Esophagus muscularis mucosa (tissue), 4 donors: ENCODE data around the gene PJA1. TPM values are rescaled to one million over a fixed set of nuclear protein-coding genes. Genes with fewer than 3 reads are reported as not detected.

Experiments used
- DNase-seq: peaks from one replicate; pipeline ENCODE4 v3.0.0-alpha.2; 2017; ENCODE audit errors: extremely low spot score
- H3K27ac ChIP-seq, 4 donors: fragments of 200-600 bp; sonication (generic); replicated peaks in 1 of 4; 1 replicate in 3 of 4; 2 replicates in 1 of 4; pipeline ENCODE4 v1.5.1; 2016 to 2019; ENCODE audit warnings: mild to moderate bottlenecking in 1 of 4
- H3K27me3 ChIP-seq, 4 donors: fragments of 200-600 bp; sonication (generic); one replicate each; pipeline versions ENCODE4 v1.5.1 to v1.6.0; 2016 to 2019
- H3K36me3 ChIP-seq, 4 donors: fragments of 200-600 bp; sonication (generic); one replicate each; pipeline ENCODE4 v1.5.1; 2016 to 2019
- H3K4me1 ChIP-seq, 4 donors: fragments of 200-600 bp; sonication (generic); one replicate each; pipeline ENCODE4 v1.5.1; 2016 to 2019
- H3K4me3 ChIP-seq, 4 donors: fragments of 200-600 bp; sonication (generic); 1 replicate in 2 of 4; 2 replicates in 2 of 4; pipeline ENCODE4 v1.5.1; 2016 to 2019; ENCODE audit warnings: mild to moderate bottlenecking in 4 of 4, moderate library complexity in 1 of 4
- H3K9me3 ChIP-seq, 4 donors: fragments of 200-600 bp; sonication (generic); 1 replicate in 3 of 4; 2 replicates in 1 of 4; pipeline ENCODE4 v1.5.1; 2016 to 2019
- EP300 ChIP-seq: sonication (generic); formaldehyde crosslinking; IDR thresholded peaks from one replicate; pipeline ENCODE4 v1.6.1; 2017; ENCODE audit warnings: antibody characterized with exemption
- POLR2A ChIP-seq: fragments of 450-650 bp; IDR thresholded peaks from one replicate; pipeline ENCODE4 v1.6.1; 2017; ENCODE audit warnings: antibody characterized with exemption, moderate library complexity, mild to moderate bottlenecking, low read depth
- POLR2AphosphoS5 ChIP-seq, 2 donors: sonication (generic); formaldehyde crosslinking; IDR thresholded peaks; one replicate each; pipeline ENCODE4 v1.6.1; 2017; ENCODE audit warnings: antibody characterized with exemption in 2 of 2
- WGBS: methylation state at CpG from one replicate; pipeline ENCODE4 v1.1.5; 2018; 5-methylcytosine and 5-hydroxymethylcytosine counted together
- intact Hi-C: fragments of 100-400 bp; cut with DNase I; formaldehyde crosslinking; loops from one replicate; pipeline ENCODE4 v1.15.1; 2023
- total RNA-seq, 4 donors: library from RNA; depleted of rRNA; stranded (reverse); fragments of >200 nt; gene quantifications; one replicate each; pipeline versions ENCODE4 v1.1.0 to v1.2.1, GENCODE V29; 2016
- TF ChIP-seq, protein P1 (sequence below), 3 experiments: fragments of 200-600 bp in 2 of 3; fragments of 450-650 bp in 1 of 3; sonication (generic) in 2 of 3; IDR thresholded peaks; one replicate each; pipeline ENCODE4 v1.5.1; 2017 to 2019; ENCODE audit warnings: antibody characterized with exemption in 3 of 3, mild to moderate bottlenecking in 2 of 3, moderate library complexity in 1 of 3

PJA1 gene
- total RNA-seq, 4 donors from 2014 or later: 17.0 to 25.9 (median 20.6) TPM

DNA sequence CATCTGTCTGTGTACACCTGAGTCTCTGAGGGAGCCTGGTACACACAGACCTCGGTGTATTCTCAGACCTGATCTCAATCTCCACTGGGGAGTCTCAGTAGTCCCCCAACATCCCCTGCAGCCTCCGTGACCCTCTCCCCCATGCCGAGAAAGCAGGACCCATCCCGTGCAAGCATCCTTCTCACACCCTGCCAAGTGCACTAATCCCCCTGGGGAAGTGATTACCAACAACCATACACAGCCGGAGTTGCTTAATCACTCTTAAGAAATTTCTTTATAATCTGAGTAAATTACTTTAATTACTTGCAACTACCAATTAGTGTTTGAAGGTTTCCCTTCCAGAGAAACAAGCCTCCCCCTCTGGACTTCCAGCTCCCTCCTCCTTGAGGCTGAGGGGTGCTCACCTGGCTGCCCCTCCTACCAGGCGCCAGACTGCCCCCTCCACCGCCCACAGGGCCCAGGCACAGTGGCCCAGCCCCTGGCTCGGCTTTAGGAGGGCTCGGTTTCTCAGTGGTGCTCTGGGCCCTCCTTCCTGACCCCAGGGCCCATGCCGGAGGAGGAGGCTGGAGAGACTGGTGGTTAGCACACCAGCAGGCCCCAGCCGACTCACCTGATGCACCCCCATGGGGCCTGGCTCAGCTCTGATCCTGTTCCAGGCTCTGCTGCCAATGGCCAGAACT is 43.8 kb downstream of the PJA1 start:
- TF ChIP-seq POLR2A (no peak), EP300 (no peak), POLR2AphosphoS5 (IDR thresholded peaks at IDR 0.05) (no peak)
- TF ChIP-seq, protein P1, sequence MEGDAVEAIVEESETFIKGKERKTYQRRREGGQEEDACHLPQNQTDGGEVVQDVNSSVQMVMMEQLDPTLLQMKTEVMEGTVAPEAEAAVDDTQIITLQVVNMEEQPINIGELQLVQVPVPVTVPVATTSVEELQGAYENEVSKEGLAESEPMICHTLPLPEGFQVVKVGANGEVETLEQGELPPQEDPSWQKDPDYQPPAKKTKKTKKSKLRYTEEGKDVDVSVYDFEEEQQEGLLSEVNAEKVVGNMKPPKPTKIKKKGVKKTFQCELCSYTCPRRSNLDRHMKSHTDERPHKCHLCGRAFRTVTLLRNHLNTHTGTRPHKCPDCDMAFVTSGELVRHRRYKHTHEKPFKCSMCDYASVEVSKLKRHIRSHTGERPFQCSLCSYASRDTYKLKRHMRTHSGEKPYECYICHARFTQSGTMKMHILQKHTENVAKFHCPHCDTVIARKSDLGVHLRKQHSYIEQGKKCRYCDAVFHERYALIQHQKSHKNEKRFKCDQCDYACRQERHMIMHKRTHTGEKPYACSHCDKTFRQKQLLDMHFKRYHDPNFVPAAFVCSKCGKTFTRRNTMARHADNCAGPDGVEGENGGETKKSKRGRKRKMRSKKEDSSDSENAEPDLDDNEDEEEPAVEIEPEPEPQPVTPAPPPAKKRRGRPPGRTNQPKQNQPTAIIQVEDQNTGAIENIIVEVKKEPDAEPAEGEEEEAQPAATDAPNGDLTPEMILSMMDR (IDR thresholded peaks at IDR 0.05): no peak
- H3K27me3 ChIP-seq: no peaks in the 10 kb centered on the region
- no peaks in the 10 kb centered on the region for H3K36me3 ChIP-seq

DNA sequence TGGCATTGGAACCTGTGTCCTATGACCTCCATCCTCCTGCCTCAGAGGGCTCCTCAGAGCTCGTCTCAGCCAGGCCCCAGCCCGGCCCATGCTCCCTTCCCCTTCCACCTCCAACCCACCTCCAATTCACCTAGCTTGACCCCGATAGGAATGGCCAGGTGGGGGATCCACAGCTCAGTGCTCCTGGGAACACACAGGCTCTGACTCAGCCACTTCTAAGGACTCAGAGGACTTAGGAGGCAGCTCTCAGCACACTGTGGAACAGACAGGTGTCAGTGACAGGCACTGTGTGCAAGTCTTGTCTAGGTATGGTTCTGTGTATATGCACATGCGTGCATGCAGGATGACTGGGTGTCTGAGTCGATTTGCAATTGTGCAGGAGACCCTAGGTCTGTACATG is 44.8 kb downstream of the PJA1 start:
- no peak for TF ChIP-seq POLR2AphosphoS5 (IDR thresholded peaks at IDR 0.05)
- 84% methylated on average over 5 of the region's 5 CpGs for WGBS
- H3K4me3 ChIP-seq: no peak overlapping the region
- no peaks in the 10 kb centered on the region for H3K9me3 ChIP-seq
- H3K27ac ChIP-seq: no peak overlapping the region
- DNase-seq: no peak
- intact Hi-C loops: no loop called here
- H3K36me3 ChIP-seq: no peaks in the 10 kb centered on the region
- no peaks in the 10 kb centered on the region for H3K4me1 ChIP-seq
- no peaks in the 10 kb centered on the region for H3K27me3 ChIP-seq

More for the DNA sequence above, 43.8 kb downstream of the PJA1 start:
- Histone ChIP-seq H3K27ac (no peak overlapping the region), H3K9me3 (no peaks in the 10 kb centered on the region), H3K4me1 (no peaks in the 10 kb centered on the region), H3K4me3 (no peak overlapping the region)
- intact Hi-C loops: no loop called here
- no peak for DNase-seq
- WGBS: 76% methylated on average over 7 of the region's 11 CpGs

DNA sequence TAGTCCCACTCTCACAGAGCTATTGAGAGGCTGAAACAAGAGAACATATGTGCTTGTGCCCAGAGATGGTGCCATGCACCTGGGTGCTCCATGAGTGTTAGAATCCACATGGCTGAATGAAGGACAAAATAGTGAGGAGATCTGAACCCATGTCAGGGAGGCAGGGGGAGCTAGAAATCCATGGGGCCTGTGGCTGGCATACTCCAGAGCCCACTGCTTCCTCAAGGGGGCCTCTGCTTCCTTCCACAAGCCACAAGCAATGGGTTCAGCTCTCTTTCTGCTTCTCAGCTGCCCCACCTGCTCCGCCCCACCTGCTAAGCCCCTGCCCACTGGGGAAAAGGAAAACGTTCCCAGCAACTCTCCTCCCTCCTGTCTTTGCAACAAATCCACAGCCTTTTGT is 46.1 kb downstream of the PJA1 start:
- intact Hi-C loops: no loop called here
- H3K36me3 ChIP-seq: no peaks in the 10 kb centered on the region
- H3K4me1 ChIP-seq: no peaks in the 10 kb centered on the region
- no peak for TF ChIP-seq EP300
- TF ChIP-seq, protein P1 (IDR thresholded peaks at IDR 0.05): no peak
- TF ChIP-seq POLR2A: no peak
- no peak for TF ChIP-seq POLR2AphosphoS5 (IDR thresholded peaks at IDR 0.05)
- no peaks in the 10 kb centered on the region for H3K9me3 ChIP-seq
- no peak for DNase-seq
- no peaks in the 10 kb centered on the region for H3K27me3 ChIP-seq
- no peak overlapping the region for H3K27ac ChIP-seq
- 60% methylated on average over 2 of the region's 2 CpGs for WGBS
- no peak overlapping the region for H3K4me3 ChIP-seq

DNA sequence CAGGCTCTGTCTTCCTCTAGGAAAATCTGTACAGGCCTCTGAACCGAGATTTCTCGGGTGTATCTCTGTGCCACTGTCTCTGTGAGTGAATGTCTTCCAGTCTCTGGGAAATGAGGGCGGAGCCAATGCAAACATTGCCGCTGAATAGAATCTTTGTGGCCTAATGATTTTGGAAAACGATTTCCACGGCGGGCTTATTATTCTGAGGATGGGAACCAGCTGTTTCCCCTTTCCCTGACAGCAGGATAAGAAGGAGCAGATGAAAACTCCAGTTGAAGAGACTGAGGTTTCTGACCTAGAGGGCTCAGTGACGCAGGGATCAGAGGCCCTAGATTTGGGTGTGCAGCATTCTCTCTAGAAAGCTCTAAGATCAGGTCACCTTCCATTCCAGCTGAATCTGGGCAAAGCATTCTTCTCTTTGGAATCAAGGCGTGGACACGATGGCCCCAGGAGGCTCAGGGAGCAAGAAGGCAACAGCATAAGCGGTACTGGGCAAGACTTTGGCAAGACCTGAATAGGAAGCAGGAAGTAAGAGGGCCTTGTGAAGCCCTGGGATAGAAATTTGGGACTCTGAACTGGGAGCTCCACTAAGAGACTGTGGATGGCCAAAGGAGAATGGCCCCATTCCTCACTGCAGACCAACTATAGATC is 47.3 kb downstream of the PJA1 start:
- no peak for DNase-seq

DNA sequence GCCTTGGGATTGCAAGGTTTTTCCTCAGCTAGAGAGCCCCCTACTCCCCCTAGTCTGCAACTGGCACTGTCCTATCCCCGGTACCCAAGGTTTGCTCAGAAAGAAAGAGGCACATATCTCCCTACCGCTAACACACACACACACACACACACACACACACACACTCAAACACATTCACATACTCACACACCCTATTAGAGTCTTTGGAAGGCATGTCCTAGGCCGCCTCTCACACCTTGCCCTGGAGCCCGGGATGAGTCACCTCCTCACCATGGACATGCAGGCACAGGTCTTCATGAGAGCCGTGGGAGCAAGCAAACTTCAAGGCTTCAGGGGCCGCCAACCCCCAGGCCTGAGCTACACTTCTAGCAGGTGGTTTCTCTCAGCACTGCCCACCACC is 49.2 kb downstream of the PJA1 start:
- no peaks in the 10 kb centered on the region for H3K9me3 ChIP-seq
- no peak for DNase-seq
- H3K27ac ChIP-seq: no peak overlapping the region
- H3K36me3 ChIP-seq: no peaks in the 10 kb centered on the region
- intact Hi-C loops: no loop called here
- no peak for TF ChIP-seq EP300
- no peak for TF ChIP-seq POLR2AphosphoS5 (IDR thresholded peaks at IDR 0.05)
- no peak for TF ChIP-seq POLR2A
- TF ChIP-seq, protein P1 (IDR thresholded peaks at IDR 0.05): no peak
- no peaks in the 10 kb centered on the region for H3K4me1 ChIP-seq
- WGBS: 80% methylated on average over 4 of the region's 6 CpGs
- no peaks in the 10 kb centered on the region for H3K27me3 ChIP-seq
- H3K4me3 ChIP-seq: no peak overlapping the region

More for the DNA sequence above, 47.3 kb downstream of the PJA1 start:
- H3K9me3 ChIP-seq: no peaks in the 10 kb centered on the region
- intact Hi-C loops: no loop called here
- H3K4me1 ChIP-seq: no peaks in the 10 kb centered on the region
- H3K27me3 ChIP-seq: no peaks in the 10 kb centered on the region
- TF ChIP-seq EP300 (no peak), POLR2A (no peak), POLR2AphosphoS5 (IDR thresholded peaks at IDR 0.05) (no peak)
- TF ChIP-seq, protein P1 (IDR thresholded peaks at IDR 0.05): no peak
- WGBS: 57% methylated on average over 11 of the region's 11 CpGs
- H3K27ac ChIP-seq: no peak overlapping the region
- no peaks in the 10 kb centered on the region for H3K36me3 ChIP-seq
- no peak overlapping the region for H3K4me3 ChIP-seq
